GM23248 (cell line): ENCODE results near the gene SNX25.

Experiments
- EZH2 ChIP-seq: fragments of 200-600 bp; sonication (generic); IDR thresholded peaks from 2 replicates; pipeline ENCODE4 v1.6.1; 2018; ENCODE audit warnings: antibody characterized with exemption, mild to moderate bottlenecking; ENCODE audit not compliant: insufficient read depth, poor library complexity, severe bottlenecking
- EZH2phosphoT487 ChIP-seq: fragments of 200-600 bp; sonication (generic); IDR thresholded peaks from 2 replicates; pipeline ENCODE4 v1.6.1; 2018; ENCODE audit warnings: antibody characterized with exemption, moderate library complexity, mild to moderate bottlenecking, low read depth; ENCODE audit not compliant: insufficient read depth

DNA sequence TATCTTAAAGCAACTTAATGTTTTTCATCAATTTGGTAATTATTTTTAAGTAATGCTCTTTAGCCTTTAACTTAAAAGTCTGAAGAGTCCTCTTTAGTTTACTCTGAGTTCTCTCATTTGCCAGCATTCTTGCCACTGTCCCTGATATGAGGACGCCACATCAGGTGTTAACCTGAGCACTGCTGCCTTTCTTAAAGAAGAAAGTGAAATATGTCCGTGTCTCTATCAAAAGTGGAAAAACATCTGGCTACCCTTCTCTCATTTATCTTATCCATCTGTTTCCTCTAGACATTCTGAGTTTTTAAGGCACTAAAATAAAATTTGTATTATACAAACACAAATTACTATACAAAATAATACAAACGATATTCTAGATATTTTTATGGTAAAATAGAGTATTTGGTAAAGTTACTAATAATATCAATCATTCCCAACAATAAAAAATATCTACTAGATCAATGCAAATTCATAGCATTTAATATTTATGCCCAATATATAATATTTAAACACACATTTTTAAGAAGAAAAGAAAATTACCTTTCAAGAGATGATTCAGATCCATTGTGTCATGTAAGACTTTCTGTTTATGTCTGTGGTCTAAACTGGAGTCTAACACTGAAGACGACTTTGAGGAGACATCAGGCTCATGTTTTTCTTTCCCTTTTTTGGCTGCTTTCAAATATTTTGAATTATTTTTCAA, 19.6 kb upstream of the SNX25 start:
- TF ChIP-seq EZH2phosphoT487 (no peak), EZH2 (no peak)
